PFSK-1 (cell line): ENCODE measurements around the gene ANKZF1.

ENCODE experiments used
- POLR2AphosphoS5 ChIP-seq: IDR thresholded peaks from 2 replicates; pipeline ENCODE4 v1.6.1; 2012; ENCODE audit warnings: low read depth, mild to moderate bottlenecking, control low read depth, low read length, moderate library complexity
- REST ChIP-seq, 2 experiments: IDR thresholded peaks; 2 replicates each; pipeline versions ENCODE4 v1.6.1 to v1.8.0; 2011 to 2012; ENCODE audit warnings: low read depth in 2 of 2, low read length in 2 of 2, control low read depth in 1 of 2, inconsistent platforms in 1 of 2, mild to moderate bottlenecking in 1 of 2, moderate library complexity in 1 of 2; ENCODE audit not compliant: insufficient read depth in 1 of 2
- TAF1 ChIP-seq: IDR thresholded peaks from 2 replicates; pipeline ENCODE4 v1.6.1; 2012; ENCODE audit warnings: low read length, control low read depth, borderline replicate concordance; ENCODE audit not compliant: insufficient read depth

- TF ChIP-seq POLR2AphosphoS5 = no peak
- TF ChIP-seq TAF1 = no peak
- TF ChIP-seq REST (IDR thresholded peaks at IDR 0.05; ENCODE audit: insufficient read depth in 1 of 2, low read depth in 2 of 2, low read length in 2 of 2) = no peak
Measured at GRCh38 chr2:219245899-219246230, 16.3 kb downstream of the ANKZF1 start.
